ENCODE measurements around the gene CNN3. TPM values are rescaled to one million over a fixed set of nuclear protein-coding genes. Genes with fewer than 3 reads are reported as not detected.

Gene CNN3
- total and polyA plus RNA-seq, 2 of the 4 experiments (the other 2 are of a cell fraction) = 249 to 552 TPM

GRCh38 chr1:94970783-94971182, 43.9 kb upstream of the CNN3 start:
- peak overlapping the region; percentile 10 for H3K27ac ChIP-seq (ENCODE audit: insufficient read depth, low read length)

More at GRCh38 chr1:94970783-94971182, 43.9 kb upstream of the CNN3 start:
- Histone ChIP-seq H3K56ac (ENCODE audit: extremely low read depth, insufficient read depth, low read length) (no peak overlapping the region), H3K23ac (ENCODE audit: low read depth, low read length) (peak overlapping the region; percentile 7; the same call in 1 of the 2 replicates), H3K14ac (replicated peaks; ENCODE audit: low read depth, low read length) (peak overlapping the region; percentile 83), H3K9me3 (ENCODE audit: control insufficient read depth, insufficient read depth, low read length) (no peaks in the 10 kb centered on the region), H3K36me3 (ENCODE audit: control insufficient read depth, insufficient read depth, low read length) (no peaks in the 10 kb centered on the region), H3K4me2 (ENCODE audit: low read depth, low read length) (peak overlapping the region; percentile 82), H2BK15ac (ENCODE audit: low read depth, low read length) (peak overlapping the region; percentile 16; the same call in 1 of the 3 replicates), H3K4ac (ENCODE audit: low read depth, low read length) (peak overlapping the region; percentile 71), H2AK9ac (replicated peaks; ENCODE audit: low read depth, low read length, poor library complexity) (no peak overlapping the region), H2BK5ac (ENCODE audit: low read depth, low read length, poor library complexity, severe bottlenecking) (peak overlapping the region; percentile 67), H4K20me1 (ENCODE audit: insufficient read depth, low read length) (no peaks in the 10 kb centered on the region), H2BK120ac (ENCODE audit: low read depth, low read length) (peak overlapping the region; percentile 80), H2AK5ac (ENCODE audit: low read depth, low read length) (no peak overlapping the region; the same call in 1 of the 2 replicates), H4K8ac (ENCODE audit: low read depth in 2 of 2, low read length in 2 of 2) (peak overlapping the region; percentile 7 to 22; a peak in 2 of 4 replicates), H4K91ac (ENCODE audit: insufficient read depth, low read depth, low read length) (peak overlapping the region; percentile 67; the same call in 1 of the 2 replicates), H2AFZ (replicated peaks; ENCODE audit: low read length, poor library complexity) (peak overlapping the region; percentile 7), H2BK20ac (ENCODE audit: low read depth, low read length) (peak overlapping the region; percentile 70), H3K9me1 (ENCODE audit: insufficient read depth, low read length) (0 out of 2 replicates have a peak, but pooled peaks cover 2% of the 10 kb centered on the region), H3K27me3 (ENCODE audit: control insufficient read depth, insufficient read depth, low read length) (no peaks in the 10 kb centered on the region), H4K5ac (ENCODE audit: low read depth, low read length) (peak overlapping the region; percentile 97), H3K18ac (ENCODE audit: low read depth, low read length) (peak overlapping the region; percentile 87), H3K4me1 (ENCODE audit: control insufficient read depth, insufficient read depth, low read length) (peaks cover 14% of the 10 kb centered on the region), H3K4me3 (ENCODE audit: insufficient read depth, low read depth, low read length) (no peak overlapping the region), H3K9ac (ENCODE audit: low read depth, low read length) (0 out of 2 replicates have a peak overlapping the region, but pooled peaks have one; percentile 2), H3K79me1 (ENCODE audit: low read depth in 1 of 2, low read length in 2 of 2) (no peaks in the 10 kb centered on the region; a peak in 1 of 4 replicates)
- intact Hi-C loops (cut with micrococcal nuclease) = loop anchor here (5.0 kb wide), 1 partner anchor 42 kb away; no protein-coding TSS in a partner anchor
- in situ Hi-C loops (cut with MboI; ENCODE audit: low sequenced_read_pairs) = no loop called here
- TF ChIP-seq, protein P1, sequence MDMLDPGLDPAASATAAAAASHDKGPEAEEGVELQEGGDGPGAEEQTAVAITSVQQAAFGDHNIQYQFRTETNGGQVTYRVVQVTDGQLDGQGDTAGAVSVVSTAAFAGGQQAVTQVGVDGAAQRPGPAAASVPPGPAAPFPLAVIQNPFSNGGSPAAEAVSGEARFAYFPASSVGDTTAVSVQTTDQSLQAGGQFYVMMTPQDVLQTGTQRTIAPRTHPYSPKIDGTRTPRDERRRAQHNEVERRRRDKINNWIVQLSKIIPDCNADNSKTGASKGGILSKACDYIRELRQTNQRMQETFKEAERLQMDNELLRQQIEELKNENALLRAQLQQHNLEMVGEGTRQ (IDR thresholded peaks at IDR 0.05; ENCODE audit: low read depth, low read length) = no peak
- TF ChIP-seq CEBPB (IDR thresholded peaks at IDR 0.05; ENCODE audit: low read depth, low read length) = no peak
- DNase-seq (no peak), ATAC-seq (ENCODE audit: low read depth) (no peak)
- 100% methylated on average over 1 of the region's 2 CpGs; no CpG with 5 or more reads in 1 of the 2 experiments for WGBS, 2 experiments (ENCODE audit: extremely low coverage in 2 of 2, insufficient read length in 1 of 2)
- dilution Hi-C loops (cut with HindIII; ENCODE audit: low sequenced_read_pairs, unreplicated experiment) = no loop called here
- CTCF ChIA-PET = no interaction called here
- POLR2A ChIA-PET (ENCODE audit: unreplicated experiment) = no interaction called here
- BruUV-seq (replicated peaks) = no TSS peak

Measured in IMR-90 (cell line).